Measurements from ENCODE around the gene GLP2R.

DNA sequence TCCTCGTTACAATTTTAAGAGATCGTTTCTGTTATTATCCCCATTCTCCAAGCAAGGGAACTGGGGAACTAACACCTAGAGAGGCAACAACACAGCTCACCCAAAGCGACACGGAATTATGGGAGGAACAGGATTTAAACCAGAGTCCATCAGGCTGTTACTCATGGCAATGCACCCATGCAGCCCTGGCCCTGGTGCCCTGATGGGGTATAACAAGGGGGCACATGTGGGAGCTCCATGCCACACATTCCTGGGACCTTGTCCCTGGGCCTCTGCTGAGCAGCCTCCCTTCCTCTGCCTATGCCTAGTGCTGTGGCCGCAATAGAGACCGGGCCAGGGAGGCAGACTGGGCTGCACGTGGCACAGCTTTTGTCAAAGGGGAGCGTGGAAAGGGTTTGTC is 92.6 kb downstream of the GLP2R start:
- TF ChIP-seq CTCF (IDR thresholded peaks at IDR 0.05) (no peak), ZBTB21 (CRISPR knock-in tag; IDR thresholded peaks at IDR 0.05; ENCODE audit: borderline replicate concordance) (no peak), TEAD4 (CRISPR knock-in tag; IDR thresholded peaks at IDR 0.05) (no peak)
